ENCODE results near the gene PHLDB3. TPM values are rescaled to one million over a fixed set of nuclear protein-coding genes. Genes with fewer than 3 reads are reported as not detected.

Gene PHLDB3
- total RNA-seq, 2 experiments from 2014 or later = 19.8 to 22.1 TPM

DNA sequence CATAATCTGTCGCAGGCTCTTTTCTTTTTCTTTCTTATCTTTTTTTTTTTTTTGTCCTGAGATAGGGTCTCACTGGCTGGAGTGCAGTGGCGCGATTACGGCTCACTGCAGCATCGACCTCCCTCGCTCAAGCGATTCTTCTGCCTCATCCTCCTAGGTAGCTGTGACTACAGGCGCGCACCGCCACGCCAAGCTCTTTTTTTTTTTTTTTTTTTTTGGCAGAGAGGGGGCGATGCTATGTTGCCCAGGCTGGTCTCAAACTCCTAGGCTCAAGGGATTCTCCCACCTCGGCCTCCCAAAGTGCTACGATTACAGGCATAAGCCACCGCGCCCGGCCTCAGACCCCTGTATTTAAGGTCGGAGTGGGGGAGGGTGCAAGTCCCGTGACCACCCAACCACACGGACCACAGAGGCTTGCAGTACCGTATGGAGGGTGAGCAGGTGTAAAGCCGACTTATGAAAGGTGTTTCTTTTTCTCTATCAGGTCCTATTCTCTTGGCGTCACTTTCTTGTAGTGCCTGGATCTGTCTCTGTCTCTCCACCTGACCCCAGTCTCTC is 2.0 kb downstream of the PHLDB3 start:
- DNase-seq = no peak
- Mint-ChIP-seq H3K27ac (no peak overlapping the region), H3K4me3 (peak overlapping the region; percentile 5), H3K27me3 (no peaks in the 10 kb centered on the region), H3K4me1 (peaks cover 17% of the 10 kb centered on the region), H3K36me3 (peaks cover 5% of the 10 kb centered on the region), H3K9me3 (no peaks in the 10 kb centered on the region)
- no peak for ATAC-seq (ENCODE audit: low read depth)
- POLR2A ChIA-PET = interaction anchor here (3.4 to 3.9 kb wide), 2 partner anchors 38 to 63 kb away, joined by 19 to 26 read pairs; partner anchors contain the start of gene LYPD3

DNA sequence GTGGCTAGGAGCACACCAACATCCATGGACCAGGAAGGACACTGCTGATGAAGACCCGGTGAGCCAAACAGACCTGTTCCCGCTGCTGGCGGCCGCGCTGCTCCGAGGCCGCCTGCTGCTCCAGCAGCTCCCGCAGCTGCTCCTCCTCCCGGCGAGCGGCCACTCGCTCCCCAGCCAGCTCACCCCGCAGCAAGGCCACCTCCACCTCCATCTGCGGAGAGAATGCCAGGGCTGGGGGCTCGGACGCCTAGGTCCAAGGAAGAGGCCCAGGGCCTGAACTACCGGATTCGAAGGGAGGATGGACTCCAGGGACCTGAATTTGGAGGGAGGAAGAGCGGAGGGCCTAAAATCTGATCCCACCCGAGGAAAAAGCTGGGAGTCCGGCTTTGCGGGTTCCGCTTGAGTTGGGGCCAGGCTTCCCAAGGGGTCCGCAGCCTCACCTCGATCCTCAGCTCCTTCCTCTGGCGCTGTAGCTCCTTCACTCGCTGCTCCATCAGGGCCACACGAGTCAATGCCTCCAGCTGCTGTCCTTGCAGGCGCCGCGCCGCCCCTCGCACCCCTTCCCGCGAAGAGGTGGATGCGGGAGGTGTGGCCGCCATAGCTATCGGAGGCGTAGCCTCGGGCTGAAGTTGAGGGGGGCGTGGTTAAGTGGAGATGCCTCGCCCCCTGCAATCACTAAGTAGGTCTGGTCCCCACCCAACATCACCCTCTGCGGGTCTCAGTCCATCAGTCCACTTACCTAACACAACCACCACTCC is 2.7 kb downstream of the PHLDB3 start:
- Mint-ChIP-seq H3K27ac (no peak overlapping the region), H3K4me3 (peak overlapping the region; percentile 5), H3K4me1 (peaks cover 17% of the 10 kb centered on the region)

DNA sequence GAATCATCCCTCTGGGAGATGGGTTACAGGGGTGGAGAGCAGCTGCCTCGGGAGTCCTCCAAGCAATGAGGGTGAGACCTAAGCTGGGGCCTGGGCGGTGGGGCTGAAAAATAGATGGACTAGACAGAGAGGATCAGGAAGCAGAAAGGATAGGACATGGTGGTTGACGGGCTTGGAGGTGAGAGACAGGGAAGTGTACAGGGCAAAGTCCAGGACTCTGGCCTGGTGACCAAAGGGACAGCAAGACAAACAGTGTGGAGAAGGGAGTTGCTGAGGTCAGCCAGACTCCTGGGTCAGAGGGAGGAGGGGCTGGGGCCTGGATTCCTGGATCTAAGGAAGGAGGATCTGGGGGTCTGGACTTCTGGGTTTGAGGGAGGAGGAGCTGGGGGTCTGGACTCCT is 5.5 kb downstream of the PHLDB3 start:
- H3K36me3 Mint-ChIP-seq = peaks cover 9% of the 10 kb centered on the region
- H3K9me3 Mint-ChIP-seq = no peaks in the 10 kb centered on the region
- POLR2A ChIA-PET = no interaction called here
- DNase-seq (no peak), ATAC-seq (ENCODE audit: low read depth) (no peak)
- no peak overlapping the region for H3K4me3 Mint-ChIP-seq
- H3K4me1 Mint-ChIP-seq = peaks cover 11% of the 10 kb centered on the region
- no peak overlapping the region for H3K27ac Mint-ChIP-seq
- H3K27me3 Mint-ChIP-seq = no peaks in the 10 kb centered on the region

More for the DNA sequence above, 2.7 kb downstream of the PHLDB3 start:
- no peak for DNase-seq
- Mint-ChIP-seq H3K27me3 (no peaks in the 10 kb centered on the region), H3K9me3 (no peaks in the 10 kb centered on the region), H3K36me3 (peaks cover 5% of the 10 kb centered on the region)
- ATAC-seq (ENCODE audit: low read depth) = no peak
- POLR2A ChIA-PET = interaction anchor here (3.9 kb wide), 1 partner anchor 37 kb away, joined by 26 read pairs; the partner anchor contains the start of gene LYPD3

DNA sequence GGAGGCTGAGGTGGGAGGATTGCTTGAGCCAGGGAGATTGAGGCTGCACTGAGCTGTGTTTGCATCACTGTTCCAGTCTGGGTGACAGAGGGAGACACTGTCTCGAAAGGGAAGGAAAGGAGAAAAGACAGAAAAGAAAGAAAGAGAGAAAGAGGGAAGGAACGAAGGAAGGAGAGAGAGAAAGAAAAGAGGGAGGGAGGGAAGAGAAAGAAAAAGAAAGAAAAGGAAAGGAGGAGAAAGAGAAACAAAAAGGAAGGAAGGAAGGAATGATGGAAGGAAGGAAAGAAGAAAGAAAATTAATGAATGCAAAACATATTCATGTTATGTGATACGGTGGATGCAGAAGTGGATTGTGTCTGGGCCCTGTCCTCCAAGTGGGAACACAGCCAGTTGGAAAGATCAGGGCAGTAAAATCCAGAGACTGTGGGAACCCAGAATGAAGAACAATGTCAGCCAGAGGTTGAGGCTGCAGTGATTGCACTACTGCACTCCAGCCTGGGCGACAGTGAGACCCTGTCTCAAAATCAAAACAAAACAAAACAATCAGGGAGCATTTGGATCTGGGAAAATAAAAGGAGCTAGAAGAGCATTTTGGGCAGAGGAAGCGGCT is 6.2 kb downstream of the PHLDB3 start:
- POLR2A ChIA-PET = no interaction called here
- ATAC-seq (ENCODE audit: low read depth) = no peak
- Mint-ChIP-seq H3K27me3 (no peaks in the 10 kb centered on the region), H3K27ac (no peak overlapping the region), H3K4me1 (peaks cover 8% of the 10 kb centered on the region), H3K9me3 (no peaks in the 10 kb centered on the region), H3K36me3 (peaks cover 9% of the 10 kb centered on the region), H3K4me3 (no peak overlapping the region)
- DNase-seq = no peak

DNA sequence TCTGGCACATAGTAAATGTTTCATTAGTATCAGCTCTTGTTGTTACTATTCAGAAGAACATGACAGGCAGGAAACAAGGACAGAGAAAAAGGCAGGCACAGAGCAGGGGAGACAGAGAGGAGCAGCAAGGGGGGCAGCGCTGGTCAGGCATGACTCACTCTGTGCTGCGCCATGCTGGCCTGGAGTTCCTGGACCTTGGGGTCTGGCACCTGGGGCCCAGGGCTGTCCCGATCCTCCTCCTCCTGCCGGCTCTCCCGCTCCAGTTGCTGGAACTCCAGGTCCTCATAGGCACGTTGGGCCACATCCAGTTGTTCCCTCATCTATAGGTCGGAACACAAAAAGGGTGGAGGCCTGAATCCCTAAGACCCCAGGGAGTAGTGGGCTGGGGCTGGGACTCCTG is 7.6 kb downstream of the PHLDB3 start:
- ATAC-seq (ENCODE audit: low read depth) = no peak

DNA sequence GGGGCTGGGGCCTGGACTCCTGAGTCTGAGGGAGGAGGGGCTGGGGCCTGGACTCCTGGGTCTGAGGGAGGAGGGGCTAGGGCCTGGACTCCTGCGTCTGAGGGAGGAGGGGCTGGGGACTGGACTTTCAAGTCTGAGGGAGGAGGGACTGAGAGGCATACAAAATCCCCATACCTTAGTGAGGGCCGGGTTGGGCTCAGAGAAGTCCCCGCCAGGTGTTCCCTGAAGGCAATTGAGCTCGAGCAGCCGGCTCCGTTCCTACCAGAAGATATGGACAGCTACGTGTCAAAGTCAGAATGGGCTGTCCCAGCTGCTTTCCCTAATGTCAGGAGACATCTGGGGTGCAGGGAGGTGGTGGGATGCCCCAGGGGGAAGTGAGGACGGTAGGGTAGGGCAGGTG is 9.5 kb downstream of the PHLDB3 start:
- H3K27me3 Mint-ChIP-seq = no peaks in the 10 kb centered on the region
- H3K36me3 Mint-ChIP-seq = peaks cover 6% of the 10 kb centered on the region
- DNase-seq (no peak), ATAC-seq (ENCODE audit: low read depth) (no peak)
- H3K4me3 Mint-ChIP-seq = no peak overlapping the region
- peaks cover 2% of the 10 kb centered on the region for H3K4me1 Mint-ChIP-seq
- H3K27ac Mint-ChIP-seq = no peak overlapping the region
- H3K9me3 Mint-ChIP-seq = no peaks in the 10 kb centered on the region
- POLR2A ChIA-PET = no interaction called here

More for the DNA sequence above, 7.6 kb downstream of the PHLDB3 start:
- Mint-ChIP-seq H3K4me1 (peaks cover 2% of the 10 kb centered on the region), H3K36me3 (peaks cover 5% of the 10 kb centered on the region), H3K27me3 (no peaks in the 10 kb centered on the region), H3K9me3 (no peaks in the 10 kb centered on the region), H3K27ac (no peak overlapping the region), H3K4me3 (no peak overlapping the region)
- POLR2A ChIA-PET = no interaction called here
- no peak for DNase-seq

DNA sequence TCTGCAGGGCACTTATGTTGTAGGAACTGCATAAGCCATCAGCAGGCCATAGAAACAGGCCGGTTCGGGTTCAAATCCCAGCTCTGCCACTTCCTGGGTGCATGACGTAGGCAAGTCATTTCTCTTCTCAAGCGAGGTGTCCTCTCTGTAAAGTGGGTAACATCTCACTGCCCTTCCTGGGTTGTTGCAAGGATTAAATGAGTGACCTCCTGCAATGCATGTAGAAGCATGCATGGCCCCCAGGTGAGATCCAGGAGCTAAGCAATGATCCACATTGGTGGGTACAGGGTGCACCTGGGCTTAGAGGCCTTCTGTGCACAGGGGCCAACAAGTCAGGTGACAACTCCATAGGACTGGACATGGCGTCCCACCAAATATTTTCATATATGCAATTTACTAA is 13.8 kb downstream of the PHLDB3 start:
- POLR2A ChIA-PET = no interaction called here
- H3K27me3 Mint-ChIP-seq = no peaks in the 10 kb centered on the region
- no peak for ATAC-seq (ENCODE audit: low read depth)
- no peak for DNase-seq
- H3K9me3 Mint-ChIP-seq = no peaks in the 10 kb centered on the region
- H3K4me3 Mint-ChIP-seq = no peak overlapping the region
- H3K27ac Mint-ChIP-seq = no peak overlapping the region
- H3K4me1 Mint-ChIP-seq = no peaks in the 10 kb centered on the region
- peaks cover 4% of the 10 kb centered on the region for H3K36me3 Mint-ChIP-seq

DNA sequence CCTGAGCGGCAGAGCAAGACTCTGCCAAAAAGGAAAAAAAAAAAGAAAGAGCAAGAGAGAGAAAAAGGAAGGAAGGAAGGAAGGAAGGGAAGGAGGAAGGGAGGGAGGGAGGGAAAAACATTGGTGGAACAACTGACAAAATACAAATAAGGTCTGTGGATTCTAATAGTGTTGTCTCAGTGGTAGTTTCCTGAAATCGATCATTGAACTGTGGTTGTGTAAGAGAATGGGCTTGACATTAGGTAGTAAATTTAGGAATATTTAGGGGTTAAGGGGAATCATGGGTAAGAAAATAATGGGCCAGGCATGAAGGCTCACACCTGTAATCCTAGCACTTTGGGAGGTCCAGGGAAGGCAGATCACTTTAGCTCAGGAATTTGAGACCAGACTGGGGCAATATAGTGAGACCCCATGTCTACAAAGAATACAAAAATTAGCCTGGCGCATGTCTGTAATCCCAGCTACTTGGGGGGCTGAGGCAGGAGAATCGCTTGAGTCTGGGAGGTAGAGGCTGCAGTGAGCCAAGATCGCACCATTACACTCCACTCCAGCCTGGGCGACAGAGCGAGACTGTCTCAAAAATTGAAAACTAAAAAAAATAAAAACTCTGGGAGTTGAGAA is 14.5 kb downstream of the PHLDB3 start:
- Mint-ChIP-seq H3K27me3 (no peaks in the 10 kb centered on the region), H3K27ac (no peak overlapping the region)
- DNase-seq = no peak

DNA sequence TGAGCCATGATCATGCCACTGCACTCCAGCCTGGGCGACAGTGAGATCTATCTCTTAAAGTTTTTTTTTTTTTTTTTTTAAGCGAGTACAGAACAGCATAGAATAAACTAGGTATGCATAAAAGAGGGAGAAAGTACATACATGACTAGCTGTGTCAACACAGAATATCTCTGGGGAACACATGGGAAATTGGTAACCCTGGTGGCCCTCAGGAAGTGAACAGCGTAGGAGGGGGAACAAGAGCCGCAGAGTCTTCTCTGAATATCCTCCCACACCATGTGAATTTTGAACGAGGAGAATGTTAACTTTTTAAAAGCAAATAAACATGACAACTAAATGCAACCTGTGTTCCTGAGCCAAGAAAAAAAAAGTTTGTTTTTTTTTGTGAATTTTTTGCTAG is 15.2 kb downstream of the PHLDB3 start:
- Mint-ChIP-seq H3K27ac (no peak overlapping the region), H3K9me3 (no peaks in the 10 kb centered on the region), H3K4me3 (no peak overlapping the region), H3K27me3 (no peaks in the 10 kb centered on the region), H3K36me3 (peaks cover 2% of the 10 kb centered on the region), H3K4me1 (no peaks in the 10 kb centered on the region)
- ATAC-seq (ENCODE audit: low read depth) (no peak), DNase-seq (no peak)
- POLR2A ChIA-PET = no interaction called here

More for the DNA sequence above, 14.5 kb downstream of the PHLDB3 start:
- Mint-ChIP-seq H3K4me1 (no peaks in the 10 kb centered on the region), H3K9me3 (no peaks in the 10 kb centered on the region), H3K4me3 (no peak overlapping the region), H3K36me3 (peaks cover 2% of the 10 kb centered on the region)
- no peak for ATAC-seq (ENCODE audit: low read depth)
- POLR2A ChIA-PET = no interaction called here

DNA sequence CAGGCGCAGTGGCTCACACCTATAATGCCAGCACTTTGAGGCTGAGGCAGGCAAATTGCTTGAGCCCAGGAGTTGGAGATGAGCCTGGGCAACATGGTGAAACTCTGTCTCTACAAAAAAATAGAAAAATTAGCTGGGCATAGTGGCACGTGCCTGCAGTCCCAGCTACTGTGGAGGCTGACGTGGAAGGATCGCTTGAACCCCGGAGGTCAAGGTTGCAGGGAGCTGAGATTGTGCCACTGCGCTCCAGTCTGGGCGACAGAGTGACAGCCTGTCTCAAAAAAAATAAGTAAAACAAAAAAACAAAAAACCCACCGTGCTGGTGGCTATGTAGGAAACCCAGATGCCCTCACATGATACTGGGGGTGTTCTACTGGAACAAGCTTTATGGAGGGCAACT is 16.4 kb downstream of the PHLDB3 start:
- Mint-ChIP-seq H3K27ac (no peak overlapping the region), H3K36me3 (peaks cover 2% of the 10 kb centered on the region), H3K9me3 (no peaks in the 10 kb centered on the region), H3K4me1 (no peaks in the 10 kb centered on the region), H3K27me3 (no peaks in the 10 kb centered on the region), H3K4me3 (no peak overlapping the region)
- DNase-seq (no peak), ATAC-seq (ENCODE audit: low read depth) (no peak)
- POLR2A ChIA-PET = no interaction called here

DNA sequence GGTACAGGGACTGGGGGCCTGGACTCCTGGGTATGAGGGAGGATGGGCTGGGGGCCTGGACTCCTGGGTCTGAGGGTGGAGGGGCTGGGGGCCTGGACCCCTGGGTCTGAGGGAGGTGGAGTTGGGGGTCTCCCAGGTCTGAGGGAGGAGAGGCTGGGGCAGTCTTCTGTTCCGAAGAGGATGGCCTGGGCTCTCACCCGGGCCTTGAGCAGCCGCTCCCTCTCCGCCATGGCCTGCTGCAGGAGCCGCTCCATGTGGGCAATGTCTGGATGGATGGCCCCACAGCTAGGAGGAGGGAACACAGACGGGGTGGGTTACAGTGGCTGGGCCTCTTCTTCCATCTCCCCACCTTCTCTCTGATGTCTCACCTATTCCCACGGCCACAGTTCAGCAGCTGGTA is 18.1 kb downstream of the PHLDB3 start:
- DNase-seq (no peak), ATAC-seq (ENCODE audit: low read depth) (no peak)
- POLR2A ChIA-PET = interaction anchor here (0.7 kb wide), 1 partner anchor 9 kb away, joined by 3 read pairs; no protein-coding TSS in a partner anchor
- no peaks in the 10 kb centered on the region for H3K27me3 Mint-ChIP-seq
- H3K9me3 Mint-ChIP-seq = no peaks in the 10 kb centered on the region
- H3K4me1 Mint-ChIP-seq = no peaks in the 10 kb centered on the region
- H3K4me3 Mint-ChIP-seq = no peak overlapping the region
- H3K27ac Mint-ChIP-seq = no peak overlapping the region
- H3K36me3 Mint-ChIP-seq = peaks cover 5% of the 10 kb centered on the region

DNA sequence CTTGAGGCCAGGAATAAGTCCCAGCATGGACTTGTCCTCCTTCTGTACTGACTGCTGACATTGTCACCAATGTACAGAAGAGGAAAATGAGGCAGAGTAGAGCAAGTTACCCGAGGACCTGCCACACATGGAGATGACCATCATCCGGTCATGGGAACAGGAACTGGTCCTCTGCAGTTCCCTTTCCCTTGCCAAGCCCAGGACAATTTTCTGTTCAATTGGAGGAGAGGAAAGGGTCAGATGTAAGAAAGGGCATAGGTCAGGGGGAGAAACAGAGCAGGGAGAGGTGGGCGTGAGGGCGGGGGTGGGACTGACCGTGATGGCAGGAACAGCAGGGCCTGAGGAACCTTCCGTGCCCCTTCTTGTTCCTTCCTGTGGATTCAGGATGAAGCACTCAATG is 18.6 kb downstream of the PHLDB3 start:
- Mint-ChIP-seq H3K27me3 (no peaks in the 10 kb centered on the region), H3K4me3 (no peak overlapping the region), H3K36me3 (peaks cover 5% of the 10 kb centered on the region), H3K4me1 (no peaks in the 10 kb centered on the region), H3K9me3 (no peaks in the 10 kb centered on the region), H3K27ac (no peak overlapping the region)
- ATAC-seq (ENCODE audit: low read depth) = no peak
- POLR2A ChIA-PET = interaction anchor here (0.7 kb wide), 1 partner anchor 41 kb away, joined by 3 read pairs; no protein-coding TSS in a partner anchor
- DNase-seq = no peak

DNA sequence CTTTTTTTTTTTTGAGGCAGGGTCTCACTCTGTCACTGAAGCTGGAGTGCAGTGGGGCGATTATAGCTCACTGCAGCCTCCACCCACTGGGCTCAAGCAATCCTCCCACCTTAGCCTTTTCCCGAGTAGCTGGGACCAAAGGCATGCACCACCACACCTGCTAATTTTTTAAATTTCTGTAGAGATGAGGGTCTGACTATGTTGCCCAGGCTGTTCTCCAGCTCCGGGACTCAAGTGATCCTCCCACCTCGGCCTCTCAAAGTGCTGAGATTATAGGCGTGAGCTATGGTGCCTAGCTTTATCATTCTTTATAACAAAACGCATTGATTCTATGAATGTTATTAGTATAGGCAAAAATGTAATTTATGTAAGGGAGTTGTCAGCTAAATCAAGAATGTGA is 21.3 kb downstream of the PHLDB3 start:
- no peak for ATAC-seq (ENCODE audit: low read depth)
- Mint-ChIP-seq H3K36me3 (peaks cover 3% of the 10 kb centered on the region), H3K4me1 (no peaks in the 10 kb centered on the region), H3K4me3 (no peak overlapping the region), H3K27ac (no peak overlapping the region), H3K9me3 (no peaks in the 10 kb centered on the region), H3K27me3 (no peaks in the 10 kb centered on the region)
- no peak for DNase-seq
- POLR2A ChIA-PET = no interaction called here
